NCI-H187 treated with DMSO at 0.1 percent for 48 hours (cell line): ENCODE results near the gene TEX28.
"Not testable (repeated sequence)": the region's sequence is repeated elsewhere in the genome, so short reads cannot be mapped to it uniquely, and the experiment has no call there.

Source experiments
- DNase-seq: peaks from one replicate; lab custom pipeline; 2025; lab: John Stamatoyannopoulos, UW

TEX28 gene

DNA sequence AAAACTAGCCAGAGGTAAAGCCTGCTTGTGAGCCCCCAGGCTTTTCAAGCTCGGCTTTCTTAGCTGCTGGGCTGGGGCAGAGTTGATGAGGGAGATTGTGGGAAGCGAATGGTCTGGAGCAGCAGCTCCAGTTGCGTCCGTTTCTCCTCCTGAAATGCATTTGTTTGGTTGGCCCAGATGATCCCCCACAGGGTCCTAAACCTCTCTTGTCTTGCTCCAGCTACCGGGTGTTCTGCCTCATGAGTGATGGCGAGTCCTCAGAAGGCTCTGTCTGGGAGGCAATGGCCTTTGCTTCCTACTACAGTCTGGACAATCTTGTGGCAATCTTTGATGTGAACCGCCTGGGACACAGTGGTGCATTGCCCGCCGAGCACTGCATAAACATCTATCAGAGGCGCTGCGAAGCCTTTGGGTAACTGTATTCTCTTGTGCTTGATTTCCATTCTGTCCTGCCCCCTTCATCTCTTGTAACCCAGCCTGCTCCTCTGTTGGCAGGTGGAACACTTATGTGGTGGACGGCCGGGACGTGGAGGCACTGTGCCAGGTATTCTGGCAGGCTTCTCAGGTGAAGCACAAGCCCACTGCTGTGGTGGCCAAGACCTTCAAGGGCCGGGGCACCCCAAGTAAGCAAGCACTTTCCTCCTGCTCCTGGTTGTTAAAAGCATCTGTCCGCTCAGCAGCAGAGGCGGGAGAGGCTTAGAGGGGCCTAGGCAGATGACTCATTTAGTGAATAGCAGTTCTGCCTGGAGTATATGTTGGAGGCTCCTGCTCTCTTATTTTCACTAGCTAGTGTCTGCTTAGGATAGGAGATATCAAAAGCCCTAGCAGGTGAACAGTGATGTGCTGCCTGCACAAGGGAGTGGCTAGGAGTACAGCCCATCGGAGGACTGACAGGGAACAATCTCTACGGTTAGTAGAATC is 16.0 kb upstream of the TEX28 start:
- DNase-seq = no peak

- no peak for DNase-seq
These were observed 14.3 kb upstream of the TEX28 start for GRCh38 chrX:154309041-154309775.

- DNase-seq = no peak
These were observed 13.4 kb upstream of the TEX28 start for GRCh38 chrX:154308108-154308946.

- no peak for DNase-seq
These were observed 12.3 kb upstream of the TEX28 start for GRCh38 chrX:154307202-154307601.

DNA sequence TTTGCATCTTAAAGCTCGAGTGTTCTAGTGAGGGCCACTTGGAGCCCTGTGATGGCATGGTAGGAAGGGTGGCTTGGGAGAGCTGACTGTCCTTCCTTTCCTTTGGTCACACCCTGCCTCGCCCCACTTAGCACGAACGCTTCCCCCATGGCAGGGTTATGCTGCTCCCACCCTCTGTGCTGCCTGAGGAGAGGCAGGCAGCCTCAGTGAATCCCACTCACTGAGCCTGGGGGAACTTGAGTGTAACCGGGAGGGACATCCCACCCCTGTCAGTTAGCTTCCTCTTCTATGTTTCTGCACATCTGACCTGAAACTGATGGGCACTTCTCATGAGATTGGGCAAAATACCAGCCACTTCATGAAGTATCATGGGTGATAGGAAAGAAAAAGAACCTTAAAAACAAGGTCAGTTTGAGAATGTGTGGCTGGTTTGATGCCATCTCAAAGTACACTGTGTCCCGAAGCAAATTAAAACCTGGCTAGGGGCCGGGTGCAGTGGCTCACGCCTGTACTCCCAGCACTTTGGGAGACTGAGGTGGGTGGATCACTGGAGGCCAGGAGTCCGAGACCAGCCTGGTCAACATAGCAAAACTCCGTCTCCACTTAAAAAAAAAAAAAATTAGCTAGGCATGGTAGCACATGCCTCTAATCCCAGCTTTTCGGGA is 10.7 kb upstream of the TEX28 start:
- no peak for DNase-seq

- no peak for DNase-seq
These were observed 9.9 kb upstream of the TEX28 start for GRCh38 chrX:154304846-154305245.

DNA sequence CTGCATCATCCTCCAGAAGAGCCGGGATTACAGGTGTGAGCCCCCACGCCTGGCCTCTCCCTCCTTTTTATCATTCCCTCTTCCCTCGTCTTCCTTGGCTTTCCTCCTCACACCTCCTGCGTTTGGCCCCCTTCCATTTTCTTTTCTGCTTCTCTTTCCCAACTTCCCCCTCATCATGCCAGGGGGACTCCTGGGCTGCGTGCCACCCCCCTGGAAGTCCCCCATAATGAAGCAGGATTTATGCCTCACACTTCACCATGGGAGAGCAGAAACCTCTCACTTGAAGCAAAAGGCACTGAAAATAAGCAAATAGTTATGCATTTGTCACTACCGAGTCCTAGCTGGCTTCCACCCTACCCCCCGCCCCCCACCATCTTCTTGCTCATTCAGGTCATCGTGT is 8.6 kb upstream of the TEX28 start:
- no peak for DNase-seq

DNA sequence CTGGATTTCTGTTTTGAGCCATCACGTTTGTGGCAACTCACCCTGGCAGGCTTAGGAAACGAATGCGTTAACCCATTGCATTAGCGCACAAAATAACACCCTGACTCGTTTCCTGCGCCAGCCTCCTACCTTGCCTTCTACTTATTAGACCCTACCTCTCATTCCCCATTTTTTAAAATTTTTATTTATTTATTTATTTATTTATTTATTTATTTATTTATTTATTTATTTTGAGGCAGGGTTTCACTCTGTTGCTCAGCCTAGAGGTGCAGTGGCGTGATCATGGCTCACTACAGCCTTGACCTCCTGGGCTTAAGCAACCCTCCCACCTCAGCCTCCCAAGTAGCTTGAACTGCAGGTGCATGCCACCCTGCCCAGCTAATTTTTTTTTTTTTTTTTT is 8.1 kb upstream of the TEX28 start:
- DNase-seq = not testable (repeated sequence)

DNA sequence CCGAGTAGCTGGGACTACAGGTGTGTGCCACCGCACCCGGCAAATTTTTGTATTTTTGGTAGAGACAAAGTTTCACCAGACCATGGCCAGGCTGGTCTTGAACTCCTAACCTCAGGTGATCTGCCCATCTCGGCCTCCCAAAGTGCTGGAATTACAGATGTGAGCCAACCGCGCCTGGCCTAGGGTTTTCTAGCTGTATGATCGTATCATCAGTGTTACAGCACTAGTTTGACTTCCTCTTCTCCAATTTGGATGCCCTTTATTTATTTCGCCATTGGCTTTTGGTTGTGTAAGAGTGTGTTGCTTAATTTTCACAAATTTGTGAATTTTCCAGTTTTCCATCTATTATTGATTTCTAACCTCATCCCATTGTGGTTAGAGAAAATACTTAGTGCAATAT is 5.9 kb upstream of the TEX28 start:
- DNase-seq = no peak

DNA sequence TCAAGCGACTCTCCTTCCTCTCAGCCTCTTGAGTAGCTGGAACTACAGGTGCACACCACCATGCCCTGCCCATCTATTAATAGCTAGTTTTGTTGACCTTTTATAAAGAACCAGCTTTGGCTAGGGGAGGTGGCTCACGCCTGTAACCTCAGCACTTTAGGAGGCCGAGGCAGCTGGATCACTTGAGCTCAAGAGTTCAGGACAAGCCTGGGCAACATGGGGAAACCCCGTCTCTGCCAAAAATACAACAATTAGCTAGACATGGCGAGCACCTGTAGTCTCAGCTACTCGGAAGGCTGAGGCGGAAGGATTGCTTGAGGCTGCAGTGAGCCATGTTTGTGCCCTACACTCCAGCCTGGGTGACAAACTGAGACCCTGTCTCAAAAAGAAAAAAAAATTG is 3.4 kb upstream of the TEX28 start:
- no peak for DNase-seq

DNA sequence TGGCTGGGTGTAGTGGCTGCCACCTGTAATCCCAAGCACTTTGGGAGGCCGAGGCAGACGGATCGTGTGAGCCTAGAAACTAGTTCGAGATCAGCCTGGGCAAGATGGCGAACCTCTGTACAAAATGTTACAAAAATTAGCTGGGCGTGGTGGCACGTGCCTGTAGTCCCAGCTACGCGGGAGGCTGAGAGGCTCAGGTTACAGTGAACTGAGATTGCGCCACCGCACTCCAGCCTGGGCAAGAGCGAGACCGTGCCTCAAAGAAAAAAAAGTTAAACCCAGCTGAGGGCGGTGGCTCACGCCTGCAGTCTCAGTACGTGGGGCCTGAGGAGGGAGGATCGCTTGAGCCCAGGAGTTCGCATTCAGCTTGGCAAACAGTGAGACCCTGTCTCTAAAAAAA is 1.8 kb upstream of the TEX28 start:
- DNase-seq = no peak

- DNase-seq = no peak
These were observed 863 bp upstream of the TEX28 start, which contains the start of gene TKTL1 for GRCh38 chrX:154295664-154296310. TKTL1 (plus strand) TSS chrX:154295795; CDS start chrX:154295860, 65 bp downstream.

- not testable (repeated sequence) for DNase-seq
These were observed 8.5 kb downstream of the TEX28 start for GRCh38 chrX:154286406-154286805.

GRCh38 chrX:154284489-154285338 is 10.2 kb downstream of the TEX28 start:
- DNase-seq = not testable (repeated sequence)

GRCh38 chrX:154269245-154269644 is 25.7 kb downstream of the TEX28 start:
- not testable (repeated sequence) for DNase-seq

DNA sequence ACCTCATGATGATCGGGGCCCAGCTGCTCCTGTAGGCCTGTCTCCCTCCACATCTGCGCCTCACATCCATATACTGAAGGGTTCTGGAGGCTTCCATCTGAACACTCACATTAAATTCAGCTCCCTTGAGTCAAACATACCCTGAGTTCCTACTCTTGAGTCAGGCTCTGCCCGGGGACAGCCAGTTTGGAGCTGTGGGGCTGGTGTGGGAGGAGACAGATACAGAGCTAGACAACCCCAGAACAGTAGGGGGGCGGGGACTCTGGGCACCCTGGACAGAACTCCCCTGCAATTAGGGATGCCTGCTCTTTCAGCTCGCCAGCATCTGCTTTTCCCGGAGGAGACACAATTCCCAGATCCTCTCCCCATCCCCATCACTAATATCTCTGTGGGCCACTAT is 31.9 kb downstream of the TEX28 start:
- DNase-seq = not testable (repeated sequence)

GRCh38 chrX:154258711-154259110 is 36.2 kb downstream of the TEX28 start:
- DNase-seq = not testable (repeated sequence)

- not testable (repeated sequence) for DNase-seq
These were observed 37.6 kb downstream of the TEX28 start, which contains the start of gene OPN1MW3 for GRCh38 chrX:154257282-154257681. OPN1MW3 (plus strand) TSS chrX:154257582; CDS start chrX:154257620, 38 bp downstream.

- DNase-seq = not testable (repeated sequence)
These were observed 46.8 kb downstream of the TEX28 start for GRCh38 chrX:154248076-154248475.
